Embryonic facial prominence (tissue), 1 donor: ENCODE measurements around the gene MON1A.

Experiments used
- DNase-seq: peaks from one replicate; pipeline ENCODE4 v3.0.0-alpha.2; 2016; ENCODE audit errors: extremely low spot score

Gene MON1A

DNA sequence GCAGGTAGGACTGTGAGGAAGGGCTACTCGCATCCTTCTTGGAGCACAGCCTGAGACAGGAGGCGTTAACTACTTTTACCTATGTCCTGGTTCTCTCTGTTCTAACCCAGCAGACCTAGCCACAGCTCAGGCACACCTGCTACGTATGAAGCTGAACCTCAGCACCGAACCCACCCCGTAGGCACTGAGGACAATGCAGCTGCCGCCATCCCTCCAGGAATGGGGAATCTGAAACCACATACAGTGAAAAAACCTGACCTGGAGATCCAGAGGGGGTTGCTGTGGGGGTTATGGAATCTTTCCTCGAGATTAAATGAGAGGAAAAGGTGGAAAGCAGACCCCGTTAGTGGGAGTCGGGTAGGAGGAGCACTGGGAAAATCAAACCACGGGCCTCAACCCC, 40.3 kb downstream of the MON1A start:
- DNase-seq = no peak

GRCh38 chr3:49886922-49887265, 42.7 kb downstream of the MON1A start:
- no peak for DNase-seq

GRCh38 chr3:49883998-49884397, 45.6 kb downstream of the MON1A start:
- no peak for DNase-seq

DNA sequence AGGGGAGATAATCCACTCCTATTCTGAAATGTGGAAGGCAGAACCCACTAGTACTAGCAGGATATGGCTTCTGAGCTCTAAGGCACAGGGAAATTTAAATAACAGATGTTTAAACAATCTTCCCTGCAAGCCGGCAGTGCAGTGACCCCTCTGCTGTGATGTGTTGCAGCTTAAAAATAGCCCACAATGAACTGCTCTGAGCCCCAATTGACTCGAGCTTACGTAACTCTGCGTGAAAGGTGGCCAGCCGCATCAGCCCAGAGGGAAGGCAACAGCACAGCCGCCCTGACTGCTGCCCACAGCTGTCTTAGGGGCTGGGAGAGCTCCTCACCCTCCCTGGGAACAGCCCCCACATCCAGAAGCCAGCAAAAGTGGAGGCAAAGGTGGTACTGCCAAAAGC, 47.4 kb downstream of the MON1A start:
- peak; percentile 16 for DNase-seq

DNA sequence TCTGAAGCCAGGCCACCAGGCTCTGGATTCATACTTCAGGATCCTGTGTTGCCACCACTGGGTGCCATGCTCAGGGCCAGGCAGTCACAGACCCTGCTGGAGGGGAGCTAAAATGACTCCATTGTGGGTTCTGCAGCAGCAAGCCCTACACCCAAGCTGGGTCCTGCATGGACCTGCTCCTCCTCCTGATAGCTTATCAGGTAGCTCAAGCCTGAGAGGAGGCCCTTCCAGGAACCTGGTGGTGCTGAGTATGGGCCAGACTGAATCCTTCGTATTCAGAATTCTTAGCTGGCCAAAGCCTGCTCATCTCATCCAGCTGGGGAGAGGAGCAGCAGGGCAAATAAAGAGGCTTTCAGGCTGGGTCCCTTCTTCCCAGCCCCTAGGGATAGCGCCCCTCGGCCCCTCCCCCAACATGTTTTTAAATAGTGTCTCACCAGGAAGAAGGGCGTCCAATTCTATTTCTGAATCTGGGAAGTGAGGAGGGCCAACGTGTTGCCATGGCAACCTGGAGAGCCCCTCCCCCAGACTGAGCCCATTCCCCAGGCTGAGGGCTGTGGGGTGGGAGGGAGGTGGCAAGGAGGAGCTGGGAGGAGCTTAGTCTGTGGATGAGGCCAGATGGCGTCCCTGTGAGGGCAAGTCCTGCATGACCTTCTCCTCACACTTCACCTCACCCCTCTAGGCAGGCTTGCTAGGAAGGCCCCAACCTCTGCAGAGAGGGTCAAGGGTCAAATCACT, 48.9 kb downstream of the MON1A start:
- no peak for DNase-seq

- DNase-seq = no peak
Observed at GRCh38 chr3:49879721-49880120, 49.9 kb downstream of the MON1A start.

GRCh38 chr3:49878686-49879085, 50.9 kb downstream of the MON1A start:
- DNase-seq = no peak

DNA sequence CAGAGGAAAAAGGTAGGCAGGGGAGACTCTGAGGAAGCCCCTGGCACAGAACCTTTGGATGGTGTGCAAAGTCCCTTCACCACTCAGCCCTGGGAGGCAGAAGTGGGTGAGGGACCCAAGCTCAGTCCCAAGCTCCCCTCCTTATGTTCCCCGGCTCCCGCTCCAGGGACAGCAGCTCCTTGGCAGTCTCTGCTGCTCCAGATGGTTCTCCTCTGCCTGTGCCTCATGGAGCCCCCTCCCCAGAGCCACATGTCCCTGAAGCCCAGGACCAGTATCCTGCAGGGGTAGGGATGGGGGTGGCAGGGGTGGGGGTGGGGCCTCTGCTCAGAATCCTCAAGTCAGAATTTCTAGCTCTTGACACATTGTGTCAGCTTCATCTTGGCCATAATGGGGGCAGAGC, 51.9 kb downstream of the MON1A start:
- no peak for DNase-seq

- DNase-seq = no peak
Observed at GRCh38 chr3:49876567-49876966, 53.0 kb downstream of the MON1A start.

- no peak for DNase-seq
Observed at GRCh38 chr3:49873623-49874022, 56.0 kb downstream of the MON1A start.

DNA sequence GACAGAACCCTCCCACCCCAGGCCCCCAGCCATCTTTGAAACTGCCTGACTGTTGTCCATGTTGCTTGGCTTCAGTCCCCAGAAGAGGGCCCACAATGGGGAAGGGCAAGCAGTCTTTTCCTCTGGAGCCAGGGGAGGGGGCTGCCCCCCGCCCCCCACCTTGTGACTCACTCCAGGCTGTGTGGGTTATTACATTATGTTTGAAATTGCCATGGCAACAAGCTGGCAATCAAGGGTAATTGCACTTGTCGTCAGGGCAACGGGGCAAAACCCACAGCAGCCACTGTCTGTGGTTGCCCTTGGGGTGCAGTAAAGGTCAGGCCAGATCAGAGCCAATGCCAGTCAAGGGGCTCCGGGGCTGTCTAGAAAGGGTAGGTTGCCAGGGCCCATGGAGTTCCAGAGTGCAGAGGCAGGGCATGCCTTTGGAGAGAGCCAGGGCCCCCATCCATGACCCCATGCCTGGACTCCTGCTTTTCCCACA, 56.8 kb downstream of the MON1A start:
- no peak for DNase-seq

- DNase-seq = no peak
Observed at GRCh38 chr3:49871531-49872153, 58.0 kb downstream of the MON1A start.

- no peak for DNase-seq
Observed at GRCh38 chr3:49869525-49870126, 60.0 kb downstream of the MON1A start, which contains the start of gene CAMKV. CAMKV (minus strand) TSS chr3:49869906; CDS start chr3:49862388, 7,518 bp downstream.

GRCh38 chr3:49868862-49869466, 60.6 kb downstream of the MON1A start:
- DNase-seq = no peak

DNA sequence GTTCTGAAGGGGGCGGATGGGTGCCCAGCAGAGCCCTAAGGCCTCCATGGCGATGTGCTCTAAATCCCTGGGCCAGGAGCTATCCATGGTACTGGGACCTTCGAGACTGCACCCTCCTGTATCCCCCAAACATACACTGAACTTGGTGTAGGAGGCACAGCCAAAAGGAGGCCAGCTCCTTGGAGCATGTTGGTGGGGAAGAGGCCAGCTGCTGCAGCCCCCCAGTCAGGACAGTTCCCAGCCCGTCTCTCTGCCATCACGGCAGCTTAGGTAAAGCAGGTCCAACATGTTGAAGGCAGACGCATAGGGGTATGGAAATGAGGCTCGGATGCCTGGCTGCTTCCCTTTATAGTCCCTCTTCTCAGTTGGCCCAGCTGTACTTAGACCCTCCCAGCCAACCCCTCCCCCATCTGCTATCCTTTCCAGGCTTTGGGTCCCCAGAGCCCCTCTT, 61.7 kb downstream of the MON1A start:
- no peak for DNase-seq

- no peak for DNase-seq
Observed at GRCh38 chr3:49867400-49867799, 62.2 kb downstream of the MON1A start.

GRCh38 chr3:49865198-49865784, 64.3 kb downstream of the MON1A start:
- DNase-seq = no peak

DNA sequence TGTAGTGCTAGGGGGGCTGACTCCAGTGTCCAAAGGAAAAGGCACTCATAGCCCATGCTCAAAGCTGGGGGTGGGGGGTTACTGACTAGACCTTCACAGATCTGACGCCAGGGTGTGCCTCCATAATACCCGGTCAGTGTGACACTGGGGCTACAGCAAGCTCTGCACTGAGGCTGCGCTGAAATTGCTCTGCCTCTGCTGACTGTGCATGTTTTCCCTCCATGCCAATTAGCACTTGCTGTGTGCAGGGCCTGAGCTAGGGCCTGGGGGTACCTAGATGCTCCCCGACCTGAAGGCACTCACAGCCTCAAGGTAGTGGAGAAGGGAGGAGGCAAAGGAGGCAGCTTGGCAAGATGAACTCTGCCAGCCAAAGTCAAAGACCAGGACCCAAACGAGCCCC, 65.1 kb downstream of the MON1A start:
- DNase-seq = no peak

DNA sequence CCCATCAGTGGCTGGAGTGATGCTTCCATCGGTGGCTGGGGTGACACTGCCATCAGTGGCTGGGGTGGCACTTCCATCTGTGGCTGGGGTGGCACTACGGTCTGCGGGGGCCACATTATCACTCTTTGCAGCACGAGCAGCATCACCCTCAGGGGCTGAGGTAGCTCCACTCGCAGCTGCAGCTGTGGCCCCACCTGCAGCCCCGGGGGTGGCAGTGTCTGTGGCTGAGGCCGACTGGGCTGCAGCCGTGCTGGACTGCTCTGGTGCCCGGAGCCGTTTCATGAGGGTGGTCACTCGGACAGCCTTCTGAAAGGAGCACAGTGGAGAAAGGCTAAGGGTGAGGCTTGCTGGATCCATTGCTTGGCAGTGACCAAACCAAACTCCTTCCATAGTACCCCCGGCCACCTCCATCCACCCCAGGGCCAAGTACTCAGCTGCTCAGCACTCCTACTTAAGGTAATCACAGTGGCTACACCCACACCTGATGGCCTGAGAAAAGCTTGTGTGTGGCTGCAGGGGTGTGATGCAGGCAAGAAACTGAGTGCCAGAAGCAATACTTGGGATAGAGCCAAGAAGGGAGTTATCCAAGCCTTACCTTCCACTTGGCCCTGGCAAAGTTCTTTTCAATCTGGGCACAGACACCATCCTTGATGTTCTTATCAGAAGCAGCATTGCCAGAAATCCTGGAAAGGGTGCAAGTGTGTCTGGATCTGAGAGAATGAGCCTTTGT, 69.9 kb downstream of the MON1A start:
- no peak for DNase-seq
